GM19397 (cell line): Measurements from ENCODE around the gene DUSP28.
"Not testable (repeated sequence)": the region's sequence is repeated elsewhere in the genome, so short reads cannot be mapped to it uniquely, and the experiment has no call there.

ENCODE experiments used
- ATAC-seq: cut with Tn5 transposase; IDR thresholded peaks from one replicate; pipeline ENCODE4 v1.9.1; 2021; ENCODE audit warnings: mild to moderate bottlenecking, moderate library complexity; ENCODE audit not compliant: unreplicated experiment

Gene DUSP28, protein sequence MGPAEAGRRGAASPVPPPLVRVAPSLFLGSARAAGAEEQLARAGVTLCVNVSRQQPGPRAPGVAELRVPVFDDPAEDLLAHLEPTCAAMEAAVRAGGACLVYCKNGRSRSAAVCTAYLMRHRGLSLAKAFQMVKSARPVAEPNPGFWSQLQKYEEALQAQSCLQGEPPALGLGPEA

DNA sequence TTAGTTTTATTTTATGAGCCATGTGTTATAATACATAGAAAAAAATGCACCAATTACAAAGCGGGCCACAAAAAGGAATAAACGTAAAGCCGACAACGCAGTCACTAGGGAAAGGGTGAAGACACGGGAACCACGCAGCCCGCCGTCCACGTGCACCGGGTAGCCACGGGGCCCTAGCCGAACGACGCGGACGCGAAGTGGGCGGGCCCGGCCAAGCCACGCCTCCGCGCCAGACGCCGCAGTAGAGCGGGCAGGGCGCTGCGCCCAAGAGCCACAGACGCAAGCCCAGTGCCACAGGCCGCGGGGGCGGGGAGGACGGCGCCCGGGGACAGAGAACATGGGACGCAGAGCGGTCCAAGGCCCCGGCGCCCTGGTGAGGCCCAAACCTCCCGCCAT, at the start of gene DUSP28:
Gene DUSP28, plus strand, starts transcription at position 274 of the 396 bp plus-strand sequence. CDS start 328 bp downstream, outside the sequence.
- peak; percentile 56 for ATAC-seq

DNA sequence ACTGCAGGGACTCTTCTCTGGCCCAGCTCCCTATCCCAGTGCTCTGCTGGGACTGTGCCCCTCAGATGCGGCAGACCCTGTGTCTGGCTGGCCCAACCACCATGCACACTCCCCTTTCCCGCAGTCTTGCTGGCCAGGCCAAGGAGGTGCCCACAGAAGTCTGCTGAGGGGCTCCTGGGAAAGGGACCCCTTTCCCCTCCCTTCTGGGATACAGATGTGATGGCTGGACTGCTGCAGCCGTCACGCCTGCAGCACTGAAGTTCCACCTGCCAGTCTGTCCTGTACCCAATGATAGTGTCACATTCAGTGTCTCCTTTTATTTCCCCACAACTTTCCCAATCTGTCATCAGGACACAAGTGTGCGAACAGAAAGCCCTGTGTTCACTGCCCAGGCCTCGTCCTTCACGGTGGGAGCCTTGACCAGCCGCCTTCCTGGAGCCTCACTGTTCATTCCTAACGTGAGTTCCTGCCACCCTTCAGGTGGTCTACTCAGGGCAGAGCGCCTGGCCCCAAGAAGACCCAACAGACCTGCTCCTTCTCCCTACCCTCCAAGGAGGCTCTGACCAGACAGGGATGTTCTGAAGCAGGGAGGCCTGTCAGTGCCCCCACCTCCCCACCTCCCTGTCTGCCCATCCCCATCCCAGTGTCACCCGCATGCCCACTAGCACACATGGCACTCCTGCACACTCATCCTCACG, 49.5 kb upstream of the DUSP28 start:
- no peak for ATAC-seq

DNA sequence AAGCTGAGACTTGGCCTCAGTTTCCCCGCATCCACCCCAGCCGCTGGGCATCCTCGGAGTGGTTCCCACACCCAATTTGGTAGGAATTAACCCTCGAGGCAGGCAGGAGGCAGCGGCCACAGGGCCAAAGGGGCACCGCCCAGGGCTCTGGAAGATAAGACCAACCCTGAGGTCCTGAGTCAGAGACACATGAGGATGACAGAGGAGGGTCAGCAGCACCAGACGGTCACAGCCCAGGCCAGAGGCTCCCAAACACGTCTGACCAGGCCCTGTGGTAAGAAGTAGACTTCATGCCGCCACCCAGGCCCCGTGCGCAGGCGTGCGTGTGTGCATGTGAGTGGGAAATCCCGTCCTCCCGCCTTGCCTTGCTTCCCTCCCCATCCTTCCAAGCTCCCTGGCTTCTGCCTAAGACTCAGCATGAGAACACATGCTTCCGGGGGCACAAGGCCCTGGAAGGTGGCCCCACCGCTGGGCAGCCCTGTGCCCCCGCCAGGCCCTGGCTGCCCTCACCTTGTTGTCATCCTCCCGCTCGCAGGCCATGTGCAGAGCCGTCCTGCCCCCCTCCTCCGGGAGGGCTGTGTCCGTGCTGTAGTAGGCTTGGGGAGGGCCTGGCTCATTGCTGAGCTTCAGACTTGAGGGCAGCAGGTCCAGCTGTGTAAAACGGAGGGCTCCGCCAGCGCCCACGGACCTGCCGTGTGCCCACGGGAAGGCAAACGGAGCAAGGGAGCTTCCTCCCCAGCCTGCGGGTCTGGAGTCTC, 48.6 kb upstream of the DUSP28 start:
- ATAC-seq: no peak

DNA sequence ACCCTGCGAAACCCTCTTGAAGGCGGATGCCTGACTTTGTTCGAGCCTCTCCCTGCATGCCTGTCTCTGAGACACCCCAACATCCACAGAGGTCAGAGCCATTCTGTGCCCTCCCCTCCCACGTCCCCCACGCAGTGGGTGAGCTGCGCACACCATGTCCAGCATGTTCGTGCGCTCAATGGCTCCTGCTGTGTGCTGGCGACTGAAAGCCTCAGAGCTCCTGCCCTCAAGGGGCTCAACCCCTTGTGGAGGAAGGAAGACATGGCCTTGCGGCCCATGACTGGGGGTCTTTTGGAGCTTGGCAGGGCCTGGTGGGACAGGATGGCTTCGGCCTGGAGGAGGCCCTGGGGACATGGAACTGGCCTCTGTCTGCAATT, 48.1 kb upstream of the DUSP28 start:
- no peak for ATAC-seq

DNA sequence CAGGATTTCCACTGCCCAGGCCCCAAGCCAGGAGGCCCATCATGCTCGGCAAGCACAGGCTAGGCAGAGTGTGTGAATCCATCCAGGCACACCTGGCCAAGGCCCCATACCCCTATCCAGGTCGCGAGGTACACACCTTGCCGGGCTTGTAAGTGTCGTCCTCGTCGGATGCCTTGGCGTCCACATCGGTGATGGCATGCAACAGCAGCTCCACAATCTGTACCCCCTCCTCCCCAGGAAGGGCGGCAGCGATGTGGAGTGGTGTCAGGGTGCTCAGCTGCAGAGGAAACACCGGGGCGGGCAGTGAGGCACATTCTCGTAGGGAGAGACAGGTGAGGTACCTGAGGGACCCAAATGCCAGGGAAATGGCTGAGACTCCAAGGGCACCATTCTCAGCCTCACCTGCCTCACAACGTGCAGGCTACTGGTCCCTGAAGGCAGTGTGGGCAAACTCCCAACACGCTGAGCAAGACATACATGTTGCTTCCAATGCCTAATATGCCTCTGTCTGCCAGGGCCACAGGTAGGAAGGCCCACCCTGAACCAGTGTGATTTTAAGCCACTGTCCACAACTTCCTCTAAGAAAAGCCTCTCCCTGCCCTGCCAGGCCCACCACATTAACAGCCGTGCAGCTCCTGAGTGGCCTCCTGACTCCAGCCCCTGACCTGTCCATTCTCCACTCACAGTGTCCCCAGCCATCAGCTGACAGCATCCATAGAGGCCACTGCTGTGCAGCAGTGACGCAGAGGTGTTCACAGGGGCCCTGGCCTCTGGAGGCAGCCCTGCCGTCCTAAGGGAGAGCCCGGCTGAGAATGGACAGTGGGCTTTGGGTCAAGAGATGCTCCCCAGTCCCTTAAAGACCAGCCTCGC, 47.3 kb upstream of the DUSP28 start:
- no peak for ATAC-seq

DNA sequence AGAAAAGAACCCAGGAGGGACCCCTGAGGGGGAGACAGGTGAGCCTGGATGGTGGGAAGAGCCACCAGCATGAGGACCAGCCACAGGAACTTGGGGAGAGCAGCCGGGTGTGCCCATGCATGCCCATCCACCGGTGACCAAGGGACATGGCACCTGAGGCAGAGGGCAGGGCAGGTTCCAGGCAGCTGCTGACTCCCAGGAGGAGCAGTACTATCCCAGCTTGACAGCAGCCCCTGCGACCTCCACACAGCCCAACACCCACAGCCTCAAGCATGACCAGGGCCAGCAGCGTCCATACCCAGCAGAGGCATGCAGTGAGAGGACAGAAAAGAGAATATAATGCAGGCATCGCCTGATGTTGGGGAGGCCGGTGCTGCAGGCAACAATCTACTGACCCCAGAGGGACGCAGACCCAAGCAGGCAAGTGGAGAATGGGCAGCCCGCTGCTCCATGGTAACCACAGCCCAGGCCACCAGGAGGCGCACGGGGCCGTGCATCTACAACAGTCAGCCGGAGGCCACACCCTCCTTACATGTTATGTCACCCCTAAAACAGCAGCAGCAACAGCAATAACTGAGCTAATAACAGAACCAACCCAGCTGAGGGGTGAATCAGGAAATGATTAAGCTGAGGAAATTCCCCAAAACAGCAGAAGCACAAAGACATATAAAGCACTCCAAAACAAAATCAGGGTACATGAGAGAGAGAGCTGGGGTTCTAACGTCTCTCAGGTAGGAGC, 46.4 kb upstream of the DUSP28 start:
- ATAC-seq: peak; percentile 87

DNA sequence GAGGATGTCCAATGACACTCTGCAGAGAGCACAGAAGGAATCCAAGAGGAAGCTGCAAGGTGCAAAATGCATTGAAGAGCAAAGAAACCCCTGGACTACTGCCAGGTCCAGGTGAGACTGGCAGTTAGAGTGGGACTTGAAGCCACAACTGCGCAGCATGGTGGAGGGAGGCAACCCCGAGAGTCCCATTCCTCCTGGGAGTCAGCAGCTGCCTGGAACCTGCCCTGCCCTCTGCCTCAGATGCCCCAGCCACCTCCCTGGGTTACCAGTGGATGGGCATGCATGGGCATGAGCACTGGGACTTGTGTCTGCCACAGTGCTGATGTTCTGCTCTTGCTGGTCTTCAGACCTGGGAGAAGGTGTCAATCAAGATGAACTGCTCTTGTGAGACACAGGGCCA, 45.5 kb upstream of the DUSP28 start:
- no peak for ATAC-seq

DNA sequence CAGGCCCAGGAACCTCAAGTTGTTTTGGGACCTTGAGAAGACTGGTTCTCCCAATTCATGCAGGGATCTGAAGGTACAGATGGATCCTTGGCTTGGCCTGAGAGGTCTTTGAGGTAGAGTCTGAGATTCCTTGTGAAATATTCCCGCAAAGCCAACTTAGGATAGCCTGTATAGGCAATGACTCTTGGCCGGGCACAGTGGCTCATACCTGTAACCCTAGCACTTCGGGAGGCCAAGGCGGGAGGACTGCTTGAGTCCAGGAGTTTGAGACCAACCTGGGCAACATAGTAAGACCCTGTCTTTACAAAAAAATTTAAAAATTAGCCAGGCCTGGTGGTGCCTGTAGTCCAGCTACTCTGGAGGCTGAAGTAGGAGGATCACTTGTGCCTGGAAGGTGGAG, 42.8 kb upstream of the DUSP28 start:
- ATAC-seq: no peak

DNA sequence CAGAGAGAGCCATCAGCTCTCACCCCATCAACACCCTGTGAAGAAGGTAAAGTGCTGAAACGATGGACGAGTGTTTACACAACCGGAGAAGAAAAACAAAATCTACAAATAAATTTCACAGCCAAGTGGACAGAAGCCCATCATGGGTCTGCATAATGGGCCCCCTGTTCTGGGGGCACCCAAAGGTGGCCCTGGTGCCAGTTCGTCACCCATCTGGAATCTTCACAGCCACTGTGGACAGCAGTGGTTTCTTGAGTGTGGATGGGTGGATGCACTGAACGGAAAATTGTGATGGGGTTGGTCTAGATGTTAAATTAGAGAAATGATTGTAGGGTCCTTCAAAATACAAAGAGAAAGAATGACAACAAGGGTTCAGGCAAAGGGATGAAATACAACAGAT, 41.2 kb upstream of the DUSP28 start:
- ATAC-seq: no peak

DNA sequence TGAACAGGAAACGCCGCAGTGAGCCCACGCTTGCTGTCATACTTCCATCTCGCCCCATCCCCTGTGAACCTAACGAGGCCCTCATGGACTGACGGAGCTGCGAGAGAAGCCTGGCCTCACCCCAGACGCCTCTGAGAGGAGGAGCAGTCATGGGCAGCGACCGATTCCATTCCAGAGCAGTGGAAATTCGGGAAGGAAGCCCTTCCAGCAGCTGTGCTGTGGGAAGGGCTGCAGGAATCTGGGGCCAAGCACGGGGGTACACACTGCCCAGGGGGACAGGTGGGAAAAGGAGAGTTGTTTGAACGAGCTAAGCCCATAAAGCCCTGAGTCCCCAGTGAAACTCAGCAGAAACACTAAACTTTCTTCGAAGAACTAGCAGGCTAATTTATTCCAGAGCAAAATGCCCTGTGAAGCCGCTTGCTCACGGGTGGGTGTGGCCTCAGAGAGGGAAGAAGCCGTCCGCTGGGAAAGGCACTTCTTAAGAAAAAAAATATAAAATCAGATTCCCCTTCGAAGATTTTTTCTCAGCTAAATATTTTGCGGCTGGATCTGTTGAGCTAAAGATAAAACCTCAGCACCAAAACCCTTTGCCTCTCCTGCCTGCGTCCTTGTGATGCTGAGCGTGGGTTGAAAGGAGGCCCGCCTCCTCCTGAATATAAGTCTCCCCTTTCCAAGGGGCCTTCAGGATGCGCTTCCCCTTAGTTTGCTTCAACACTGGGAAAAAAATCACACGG, 40.6 kb upstream of the DUSP28 start:
- ATAC-seq: no peak

DNA sequence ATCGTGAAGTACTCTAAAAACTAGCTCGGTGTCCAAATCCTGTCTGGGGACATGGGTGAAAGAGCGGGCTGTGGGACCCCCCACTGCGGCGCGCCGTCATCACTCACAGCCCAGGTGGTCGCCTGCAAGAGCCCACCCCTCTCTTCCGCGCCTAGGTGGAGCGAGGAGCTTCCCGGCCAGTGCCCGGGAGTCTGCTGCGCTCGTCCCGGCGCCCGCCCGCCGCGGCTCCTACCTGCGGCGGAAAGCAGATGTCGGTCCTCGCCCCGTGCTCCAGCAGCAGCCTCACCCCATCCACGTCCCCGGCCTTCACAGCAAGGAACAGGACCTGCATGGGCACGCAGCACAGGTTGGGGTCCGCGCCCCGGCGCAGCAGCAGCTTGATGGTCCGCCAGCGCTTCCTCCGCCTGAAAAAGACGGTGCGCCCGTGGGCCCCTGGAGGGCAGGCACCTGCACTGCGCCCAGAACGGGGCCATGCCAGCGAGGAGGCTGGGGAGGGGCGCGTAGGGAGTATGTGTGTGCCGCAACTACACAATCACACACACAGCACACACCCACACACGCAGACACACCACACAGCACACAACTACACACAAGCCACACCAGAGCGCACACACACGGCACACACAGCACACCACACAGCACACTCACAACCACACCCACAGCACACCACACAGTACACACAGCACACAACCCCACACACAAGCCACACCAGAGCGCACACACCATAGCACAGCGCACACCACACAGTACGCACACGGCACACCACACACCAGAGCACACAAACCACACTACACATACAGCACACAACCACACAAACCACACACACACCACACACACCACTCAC, 39.8 kb upstream of the DUSP28 start:
- no peak for ATAC-seq

DNA sequence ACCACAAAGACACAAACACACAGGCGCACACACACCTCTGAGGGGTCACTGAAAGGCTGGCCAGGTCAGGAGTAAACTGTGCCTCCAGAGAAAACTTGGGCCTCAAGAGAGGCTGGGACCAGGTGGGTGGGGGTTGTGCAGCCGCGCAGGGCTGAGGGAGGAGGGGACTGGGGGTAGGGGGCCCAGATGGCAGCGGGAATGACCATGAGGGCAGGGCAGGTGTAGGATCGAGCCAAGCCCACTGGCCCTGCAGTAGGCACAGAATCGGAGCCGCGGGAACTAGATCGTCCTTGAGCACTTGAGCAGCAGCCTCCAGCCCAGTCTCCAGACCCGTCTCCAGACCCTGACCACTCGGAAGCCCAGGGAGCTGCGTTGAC, 39.2 kb upstream of the DUSP28 start:
- no peak for ATAC-seq

DNA sequence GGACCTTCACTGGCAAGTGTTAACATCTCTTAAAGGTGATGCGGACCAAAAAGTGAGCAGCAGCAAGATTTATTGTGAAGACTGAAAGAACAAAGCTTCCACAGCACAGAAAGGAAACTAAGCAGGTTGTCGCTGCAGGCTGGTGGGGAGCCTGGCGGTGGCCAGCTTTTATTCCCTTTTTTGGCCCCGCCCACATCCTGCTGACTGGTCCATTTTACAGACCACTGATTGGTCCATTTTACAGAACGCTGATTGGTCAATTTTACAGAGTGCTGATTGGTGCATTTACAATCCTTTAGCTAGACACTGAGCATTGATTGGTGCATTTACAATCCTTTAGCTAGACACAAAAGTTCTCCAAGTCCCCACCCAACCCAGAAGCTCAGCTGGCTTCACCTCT, 38.3 kb upstream of the DUSP28 start:
- not testable (repeated sequence) for ATAC-seq

DNA sequence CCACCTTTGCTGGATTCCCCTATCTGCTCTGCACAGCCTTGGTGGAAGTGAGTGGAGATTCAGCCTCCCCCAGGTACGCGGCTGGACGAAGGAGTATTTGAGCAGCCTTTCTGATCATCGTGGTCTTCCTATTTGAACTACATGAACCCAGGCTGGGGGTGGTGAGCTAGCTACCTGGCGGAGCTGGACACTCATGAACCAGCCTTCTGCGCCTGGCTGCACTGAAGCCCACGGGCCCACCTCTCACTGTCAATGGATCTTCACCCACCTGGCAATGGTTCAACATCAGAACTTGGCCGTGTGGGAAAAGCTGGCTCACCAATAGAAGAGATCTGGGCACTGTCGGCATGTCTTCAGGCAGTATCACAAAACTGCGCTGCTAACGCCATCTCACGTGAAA, 37.8 kb upstream of the DUSP28 start:
- ATAC-seq: no peak

DNA sequence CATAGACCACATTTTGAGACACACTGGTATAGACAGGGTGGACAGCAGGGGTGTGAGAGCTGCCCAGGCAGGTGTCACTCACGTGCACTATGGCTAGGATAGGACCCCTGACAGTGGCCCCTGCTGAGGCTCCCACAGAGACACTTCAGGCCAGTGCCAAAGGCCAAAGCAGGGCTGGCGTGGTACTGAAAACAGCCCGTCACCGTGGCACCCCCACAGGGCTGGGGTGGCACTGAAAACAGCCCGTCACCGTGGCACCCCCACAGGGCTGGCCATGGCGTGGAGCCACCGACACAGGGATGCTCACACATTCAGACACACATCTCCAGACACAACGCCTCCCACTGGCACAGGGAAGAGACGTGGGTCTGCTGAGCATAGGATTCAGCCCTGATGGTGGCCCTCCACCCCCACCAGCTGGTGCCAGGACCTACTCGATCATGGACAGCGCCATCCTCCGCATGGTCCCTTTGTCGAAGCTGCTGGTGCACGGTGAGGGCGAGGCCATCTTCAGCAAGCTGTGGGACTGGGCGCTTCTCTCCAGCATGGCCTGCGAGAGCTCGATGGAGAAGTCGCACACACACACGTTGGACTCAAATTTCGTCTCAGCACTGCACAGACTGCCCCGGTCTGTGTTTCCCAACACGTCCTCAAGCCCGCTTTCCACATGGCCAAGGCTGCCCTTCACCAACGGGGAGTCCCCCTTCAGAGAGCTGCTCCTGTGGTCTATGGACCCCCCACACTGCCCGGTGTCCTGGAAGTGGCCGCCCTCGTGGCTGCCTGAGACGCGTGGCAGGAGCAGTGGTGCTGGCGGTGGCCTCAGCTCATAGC, 36.5 kb upstream of the DUSP28 start:
- no peak for ATAC-seq

DNA sequence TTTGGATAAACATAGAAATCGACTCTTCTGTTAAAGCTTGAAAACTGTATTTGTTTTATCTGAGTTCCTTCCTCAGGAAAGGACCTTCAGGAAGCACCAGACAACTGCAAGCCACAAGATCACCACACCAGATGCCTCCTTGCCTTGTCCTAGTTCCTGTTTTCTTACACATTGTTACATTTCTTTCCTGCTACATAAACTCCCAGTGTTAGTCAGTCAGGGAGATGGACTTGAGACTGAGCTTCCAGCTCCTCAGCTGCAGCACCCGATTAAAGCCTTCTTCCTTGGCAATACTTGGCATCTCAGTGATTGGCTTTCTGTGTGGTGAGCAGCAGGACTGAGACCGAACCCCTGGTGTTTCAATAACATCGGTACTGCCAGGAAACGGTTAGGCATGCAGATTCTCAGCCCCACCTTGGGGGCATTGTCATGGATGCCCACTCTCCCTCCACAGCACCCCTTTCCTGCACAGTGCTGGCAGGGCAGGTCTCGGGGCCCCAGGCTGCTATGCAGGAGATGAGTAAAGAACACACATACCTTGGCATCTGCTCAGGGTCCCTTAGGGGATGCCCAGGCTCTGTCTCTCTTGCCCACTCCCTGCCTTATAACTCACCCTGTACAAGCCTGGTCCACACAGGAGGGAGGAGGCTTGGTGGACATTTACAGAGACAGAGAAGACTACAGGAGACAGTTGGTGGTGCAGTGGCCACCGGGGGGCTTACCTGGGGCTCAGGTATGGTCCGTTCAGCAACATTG, 35.0 kb upstream of the DUSP28 start:
- ATAC-seq: no peak

DNA sequence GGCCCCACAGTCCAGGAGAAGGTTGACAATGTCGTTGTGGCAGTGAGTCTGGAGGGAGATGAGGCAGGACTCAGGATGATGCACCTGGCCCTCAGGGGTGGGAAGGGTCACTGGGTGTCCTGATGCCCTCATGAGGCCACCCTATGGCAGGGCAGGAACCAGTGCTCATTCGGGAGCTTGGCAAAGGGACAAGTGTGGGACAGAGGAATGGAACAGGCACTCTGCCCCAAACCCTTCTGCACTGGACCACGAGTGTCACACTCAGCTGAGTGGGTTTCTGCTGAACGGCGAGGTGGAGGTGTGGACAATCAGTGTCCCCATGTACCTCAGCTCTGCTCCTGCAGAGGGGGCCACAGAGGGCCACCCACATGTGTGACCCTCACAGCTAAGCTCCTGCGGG, 34.4 kb upstream of the DUSP28 start:
- ATAC-seq: no peak
